DOHH2 (cell line): ENCODE results near the gene ALG12.

Source experiments
- H3F3A ChIP-seq: fragments of 200-600 bp; sonication (generic), shearing (Covaris generic); 2 replicates; pipeline ENCODE4 v1.6.0; 2016; ENCODE audit warnings: antibody characterized with exemption, mild to moderate bottlenecking; ENCODE audit not compliant: control insufficient read depth, insufficient read depth
- H3K27ac ChIP-seq: fragments of 200-600 bp; sonication (generic); 2 replicates; pipeline ENCODE4 v1.5.1; 2014; ENCODE audit warnings: low read depth, mild to moderate bottlenecking, low read length, moderate library complexity
- H3K27me3 ChIP-seq: fragments of 200-600 bp; sonication (generic); 2 replicates; pipeline ENCODE4 v1.6.1; 2014; ENCODE audit warnings: mild to moderate bottlenecking, low read length, mixed read lengths; ENCODE audit not compliant: control insufficient read depth
- H3K36me3 ChIP-seq: fragments of 200-600 bp; sonication (generic); 2 replicates; pipeline ENCODE4 v1.6.1; 2014; ENCODE audit warnings: mild to moderate bottlenecking, low read length, moderate library complexity, mixed read lengths; ENCODE audit not compliant: control insufficient read depth
- H3K4me1 ChIP-seq: fragments of 200-600 bp; sonication (generic); 2 replicates; pipeline ENCODE4 v1.6.1; 2014; ENCODE audit warnings: mild to moderate bottlenecking, low read length, mixed read lengths; ENCODE audit not compliant: control insufficient read depth
- H3K4me2 ChIP-seq: fragments of 200-600 bp; sonication (generic); 2 replicates; pipeline ENCODE4 v1.6.0; 2014; ENCODE audit warnings: mild to moderate bottlenecking, low read length, moderate library complexity
- H3K4me3 ChIP-seq: fragments of 200-600 bp; sonication (generic); 2 replicates; pipeline ENCODE4 v1.5.1; 2014; ENCODE audit warnings: mild to moderate bottlenecking, low read length, mixed read lengths
- H3K79me2 ChIP-seq: fragments of 200-600 bp; sonication (generic); 2 replicates; pipeline ENCODE4 v1.6.1; 2014; ENCODE audit warnings: mild to moderate bottlenecking, low read length, mixed read lengths; ENCODE audit not compliant: control insufficient read depth
- H3K9me2 ChIP-seq: fragments of 200-600 bp; sonication (generic); replicated peaks from 2 replicates; pipeline ENCODE4 v1.6.1; 2014; ENCODE audit warnings: mild to moderate bottlenecking, low read length, mixed read lengths; ENCODE audit not compliant: control insufficient read depth
- H3K9me3 ChIP-seq: fragments of 200-600 bp; sonication (generic); 2 replicates; pipeline ENCODE4 v1.6.1; 2014; ENCODE audit warnings: antibody characterized with exemption, low read length, mixed read lengths; ENCODE audit not compliant: control insufficient read depth, insufficient read depth
- H4K20me1 ChIP-seq: fragments of 200-600 bp; sonication (generic); 2 replicates; pipeline ENCODE4 v1.6.0; 2014; ENCODE audit warnings: low read depth, mild to moderate bottlenecking, antibody characterized with exemption, low read length, moderate library complexity; ENCODE audit not compliant: control insufficient read depth, insufficient read depth
- EZH2phosphoT487 ChIP-seq: fragments of 200-600 bp; sonication (generic); IDR thresholded peaks from 2 replicates; pipeline ENCODE4 v1.6.1; 2017; ENCODE audit warnings: borderline replicate concordance, mild to moderate bottlenecking, antibody characterized with exemption, low read length, moderate library complexity, mixed read lengths
- TF ChIP-seq, protein P1 (sequence below): fragments of 200-600 bp; sonication (generic); IDR thresholded peaks from one replicate; pipeline ENCODE4 v1.5.1; 2014; ENCODE audit warnings: antibody characterized with exemption, mild to moderate bottlenecking, low read depth, low read length; ENCODE audit not compliant: poor library complexity, severe bottlenecking

Gene ALG12

DNA sequence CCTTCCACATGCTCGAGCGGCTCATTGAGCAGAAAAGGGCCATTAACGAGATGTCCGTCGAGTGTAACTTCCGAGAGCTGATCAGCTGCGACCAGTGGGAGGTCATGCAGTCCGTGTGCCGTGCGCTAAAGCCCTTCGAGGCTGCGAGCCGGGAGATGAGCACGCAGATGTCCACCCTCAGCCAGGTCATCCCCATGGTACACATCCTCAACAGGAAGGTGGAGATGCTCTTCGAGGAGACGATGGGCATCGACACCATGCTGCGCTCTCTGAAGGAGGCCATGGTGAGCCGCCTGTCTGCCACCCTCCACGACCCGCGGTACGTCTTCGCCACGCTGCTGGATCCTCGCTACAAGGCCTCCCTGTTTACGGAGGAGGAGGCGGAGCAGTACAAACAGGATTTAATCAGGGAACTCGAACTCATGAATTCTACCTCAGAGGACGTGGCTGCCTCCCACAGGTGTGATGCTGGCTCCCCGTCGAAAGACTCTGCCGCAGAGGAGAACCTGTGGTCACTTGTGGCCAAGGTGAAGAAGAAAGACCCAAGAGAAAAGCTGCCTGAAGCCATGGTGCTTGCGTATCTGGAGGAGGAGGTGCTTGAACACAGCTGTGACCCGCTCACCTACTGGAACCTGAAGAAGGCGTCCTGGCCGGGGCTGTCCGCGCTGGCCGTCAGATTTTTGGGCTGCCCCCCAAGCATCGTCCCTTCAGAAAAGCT lies 31.7 kb downstream of the ALG12 start:
- no peaks in the 10 kb centered on the region for H3K9me2 ChIP-seq
- no peaks in the 10 kb centered on the region for H3K9me3 ChIP-seq
- H3K4me3 ChIP-seq = no peak overlapping the region
- TF ChIP-seq, protein P1, sequence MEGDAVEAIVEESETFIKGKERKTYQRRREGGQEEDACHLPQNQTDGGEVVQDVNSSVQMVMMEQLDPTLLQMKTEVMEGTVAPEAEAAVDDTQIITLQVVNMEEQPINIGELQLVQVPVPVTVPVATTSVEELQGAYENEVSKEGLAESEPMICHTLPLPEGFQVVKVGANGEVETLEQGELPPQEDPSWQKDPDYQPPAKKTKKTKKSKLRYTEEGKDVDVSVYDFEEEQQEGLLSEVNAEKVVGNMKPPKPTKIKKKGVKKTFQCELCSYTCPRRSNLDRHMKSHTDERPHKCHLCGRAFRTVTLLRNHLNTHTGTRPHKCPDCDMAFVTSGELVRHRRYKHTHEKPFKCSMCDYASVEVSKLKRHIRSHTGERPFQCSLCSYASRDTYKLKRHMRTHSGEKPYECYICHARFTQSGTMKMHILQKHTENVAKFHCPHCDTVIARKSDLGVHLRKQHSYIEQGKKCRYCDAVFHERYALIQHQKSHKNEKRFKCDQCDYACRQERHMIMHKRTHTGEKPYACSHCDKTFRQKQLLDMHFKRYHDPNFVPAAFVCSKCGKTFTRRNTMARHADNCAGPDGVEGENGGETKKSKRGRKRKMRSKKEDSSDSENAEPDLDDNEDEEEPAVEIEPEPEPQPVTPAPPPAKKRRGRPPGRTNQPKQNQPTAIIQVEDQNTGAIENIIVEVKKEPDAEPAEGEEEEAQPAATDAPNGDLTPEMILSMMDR = no peak
- no peak for TF ChIP-seq EZH2phosphoT487
- H3F3A ChIP-seq = no peaks in the 10 kb centered on the region
- H3K36me3 ChIP-seq = peaks cover 91% of the 10 kb centered on the region
- no peak overlapping the region for H3K27ac ChIP-seq
- no peaks in the 10 kb centered on the region for H3K4me1 ChIP-seq
- H3K4me2 ChIP-seq = no peak overlapping the region
- no peaks in the 10 kb centered on the region for H3K27me3 ChIP-seq
- H3K79me2 ChIP-seq = peaks cover 78% of the 10 kb centered on the region
- H4K20me1 ChIP-seq = no peaks in the 10 kb centered on the region; the same call in 1 of the 2 replicates

DNA sequence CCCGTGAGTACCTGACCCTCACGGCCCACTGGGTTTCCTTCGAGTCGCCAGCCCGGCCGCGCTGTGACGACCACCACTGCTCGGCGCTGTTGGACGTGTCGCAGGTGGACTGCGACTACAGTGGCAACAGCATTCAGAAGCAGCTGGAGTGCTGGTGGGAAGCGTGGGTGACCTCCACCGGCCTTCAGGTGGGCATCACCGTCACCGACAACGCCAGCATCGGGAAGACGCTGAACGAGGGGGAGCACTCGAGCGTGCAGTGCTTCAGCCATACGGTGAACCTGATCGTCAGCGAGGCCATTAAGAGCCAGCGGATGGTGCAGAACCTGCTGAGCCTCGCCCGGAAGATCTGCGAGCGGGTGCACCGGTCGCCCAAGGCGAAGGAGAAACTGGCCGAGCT lies 32.4 kb downstream of the ALG12 start:
- H3K9me2 ChIP-seq = no peaks in the 10 kb centered on the region
- H3K4me3 ChIP-seq = no peak overlapping the region
- H3K79me2 ChIP-seq = peaks cover 85% of the 10 kb centered on the region

DNA sequence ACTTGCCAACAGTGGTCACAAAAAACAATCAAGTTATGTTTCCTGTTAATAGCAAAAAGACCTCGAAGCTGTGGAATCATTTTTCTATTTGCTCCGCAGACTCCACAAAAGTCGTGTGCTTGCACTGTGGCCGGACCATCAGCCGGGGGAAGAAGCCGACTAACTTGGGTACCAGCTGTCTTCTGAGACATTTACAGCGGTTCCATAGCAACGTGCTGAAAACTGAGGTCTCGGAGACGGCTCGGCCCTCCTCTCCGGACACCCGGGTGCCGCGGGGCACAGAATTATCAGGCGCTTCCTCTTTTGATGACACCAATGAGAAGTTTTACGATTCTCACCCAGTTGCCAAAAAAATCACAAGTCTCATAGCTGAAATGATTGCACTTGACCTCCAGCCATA lies 33.0 kb downstream of the ALG12 start:
- no peaks in the 10 kb centered on the region; the same call in 1 of the 2 replicates for H4K20me1 ChIP-seq
- H3F3A ChIP-seq = no peaks in the 10 kb centered on the region
- H3K79me2 ChIP-seq = peaks cover 91% of the 10 kb centered on the region
- peaks cover 83% of the 10 kb centered on the region for H3K36me3 ChIP-seq
- no peak overlapping the region for H3K27ac ChIP-seq
- no peaks in the 10 kb centered on the region for H3K9me3 ChIP-seq
- no peak overlapping the region for H3K4me2 ChIP-seq
- no peaks in the 10 kb centered on the region for H3K9me2 ChIP-seq
- H3K27me3 ChIP-seq = no peaks in the 10 kb centered on the region
- TF ChIP-seq, protein P1 = no peak
- no peak for TF ChIP-seq EZH2phosphoT487
- no peak overlapping the region for H3K4me3 ChIP-seq
- H3K4me1 ChIP-seq = no peaks in the 10 kb centered on the region

More for the DNA sequence above, 32.4 kb downstream of the ALG12 start:
- Histone ChIP-seq H3K4me2 (no peak overlapping the region), H3F3A (no peaks in the 10 kb centered on the region), H3K36me3 (peaks cover 85% of the 10 kb centered on the region), H3K9me3 (no peaks in the 10 kb centered on the region), H3K27ac (no peak overlapping the region), H3K4me1 (no peaks in the 10 kb centered on the region), H3K27me3 (no peaks in the 10 kb centered on the region), H4K20me1 (no peaks in the 10 kb centered on the region; the same call in 1 of the 2 replicates)
- TF ChIP-seq EZH2phosphoT487 = no peak
- TF ChIP-seq, protein P1 = no peak
